H9 (cell line): ENCODE results near the gene HABP4. TPM values are rescaled to one million over a fixed set of nuclear protein-coding genes. Genes with fewer than 3 reads are reported as not detected.

ENCODE experiments used
- DNase-seq: peaks from one replicate; pipeline ENCODE4 v3.0.0-alpha.2; 2017
- H2AFZ ChIP-seq: one replicate; pipeline ENCODE4 v1.6.1; 2013; ENCODE audit warnings: mild to moderate bottlenecking, low read length, control low read depth, moderate library complexity
- H2AK5ac ChIP-seq: 2 replicates; pipeline ENCODE4 v1.6.1; 2013; ENCODE audit warnings: low read length, control low read depth, mixed read lengths; ENCODE audit not compliant: insufficient read length
- H2BK120ac ChIP-seq: one replicate; pipeline ENCODE4 v1.6.1; 2013; ENCODE audit warnings: low read depth, mild to moderate bottlenecking, low read length, control low read depth, inconsistent platforms; ENCODE audit not compliant: poor library complexity, severe bottlenecking
- H2BK12ac ChIP-seq: 2 replicates; pipeline ENCODE4 v1.6.1; 2013; ENCODE audit warnings: low read length, control low read depth, mixed read lengths, low read depth; ENCODE audit not compliant: insufficient read length
- H2BK15ac ChIP-seq: 2 replicates; pipeline ENCODE4 v1.6.1; 2013; ENCODE audit warnings: low read depth, low read length, control low read depth
- H2BK20ac ChIP-seq: one replicate; pipeline ENCODE4 v1.6.1; 2013; ENCODE audit warnings: low read depth, mild to moderate bottlenecking, low read length, control low read depth, inconsistent platforms; ENCODE audit not compliant: poor library complexity, severe bottlenecking
- H2BK5ac ChIP-seq: 2 replicates; pipeline ENCODE4 v1.6.1; 2013; ENCODE audit warnings: low read length, control low read depth, mixed read lengths; ENCODE audit not compliant: insufficient read length
- H3K14ac ChIP-seq: 2 replicates; pipeline ENCODE4 v1.6.1; 2013; ENCODE audit warnings: low read length, control low read depth; ENCODE audit not compliant: insufficient read depth
- H3K18ac ChIP-seq: 2 replicates; pipeline ENCODE4 v1.6.1; 2013; ENCODE audit warnings: low read depth, mild to moderate bottlenecking, mixed read lengths, low read length, control low read depth; ENCODE audit not compliant: insufficient read length
- H3K23ac ChIP-seq: 2 replicates; pipeline ENCODE4 v1.6.1; 2013; ENCODE audit warnings: low read length, control low read depth, mixed read lengths, low read depth; ENCODE audit not compliant: insufficient read length
- H3K23me2 ChIP-seq: 2 replicates; pipeline ENCODE4 v1.6.1; 2013; ENCODE audit warnings: low read depth, mild to moderate bottlenecking, mixed read lengths, low read length, control low read depth; ENCODE audit not compliant: insufficient read length, poor library complexity, severe bottlenecking
- H3K27ac ChIP-seq: 2 replicates; pipeline ENCODE4 v1.5.1; 2013; ENCODE audit warnings: low read length, control low read depth, mixed read lengths, low read depth; ENCODE audit not compliant: insufficient read length
- H3K27me3 ChIP-seq: 2 replicates; pipeline ENCODE4 v1.6.1; 2013; ENCODE audit warnings: low read length, control low read depth, inconsistent platforms; ENCODE audit not compliant: insufficient read depth
- H3K4ac ChIP-seq: 2 replicates; pipeline ENCODE4 v1.6.1; 2013; ENCODE audit warnings: low read depth, mild to moderate bottlenecking, control low read depth, inconsistent platforms, low read length, moderate library complexity
- H3K4me1 ChIP-seq: 2 replicates; pipeline ENCODE4 v1.6.1; 2013; ENCODE audit warnings: low read length, control low read depth, inconsistent platforms; ENCODE audit not compliant: insufficient read depth
- H3K4me2 ChIP-seq: 2 replicates; pipeline ENCODE4 v1.6.1; 2013; ENCODE audit warnings: low read length, control low read depth, mixed read lengths; ENCODE audit not compliant: insufficient read length, insufficient read depth
- H3K56ac ChIP-seq: 2 replicates; pipeline ENCODE4 v1.6.1; 2013; ENCODE audit warnings: low read depth, mild to moderate bottlenecking, mixed read lengths, low read length, control low read depth; ENCODE audit not compliant: insufficient read length
- H3K79me1 ChIP-seq: 2 replicates; pipeline ENCODE4 v1.6.1; 2013; ENCODE audit warnings: low read depth, mild to moderate bottlenecking, moderate library complexity, low read length, control low read depth, inconsistent platforms; ENCODE audit not compliant: insufficient read depth, poor library complexity, severe bottlenecking
- H3K79me2 ChIP-seq: 2 replicates; pipeline ENCODE4 v1.6.1; 2013; ENCODE audit warnings: low read length, control low read depth, inconsistent platforms; ENCODE audit not compliant: insufficient read depth
- H3K9ac ChIP-seq: 2 replicates; pipeline ENCODE4 v1.6.1; 2013; ENCODE audit warnings: low read length, control low read depth, mixed read lengths; ENCODE audit not compliant: insufficient read length; ENCODE audit errors: extremely low read depth
- H3K9me3 ChIP-seq: one replicate; pipeline ENCODE4 v1.6.1; 2013; ENCODE audit warnings: low read depth, low read length, inconsistent platforms; ENCODE audit not compliant: control insufficient read depth
- H3T11ph ChIP-seq: one replicate; pipeline ENCODE4 v1.6.1; 2013; ENCODE audit warnings: mild to moderate bottlenecking, low read length, control low read depth, inconsistent platforms
- H4K20me1 ChIP-seq: one replicate; pipeline ENCODE4 v1.6.1; 2013; ENCODE audit not compliant: control insufficient read depth, insufficient read length, insufficient read depth
- H4K5ac ChIP-seq: 2 replicates; pipeline ENCODE4 v1.6.1; 2013; ENCODE audit warnings: low read depth, mild to moderate bottlenecking, mixed read lengths, low read length, control low read depth; ENCODE audit not compliant: insufficient read length
- H4K8ac ChIP-seq: replicated peaks from 2 replicates; pipeline ENCODE4 v1.6.1; 2013; ENCODE audit warnings: low read length, control low read depth, mixed read lengths, low read depth; ENCODE audit not compliant: insufficient read length
- H4K91ac ChIP-seq: 2 replicates; pipeline ENCODE4 v1.6.1; 2013; ENCODE audit warnings: low read depth, mild to moderate bottlenecking, moderate library complexity, mixed read lengths, low read length, control low read depth; ENCODE audit not compliant: insufficient read length
- H3K27ac Mint-ChIP-seq, 3 experiments: 2 replicates in 2 of 3; 3 replicates in 1 of 3; pipeline ENCODE4 v1.8.0; 2020 to 2021; ENCODE audit warnings: mixed read lengths in 3 of 3, mild to moderate bottlenecking in 1 of 3, moderate library complexity in 1 of 3
- H3K27me3 Mint-ChIP-seq: 2 replicates; pipeline ENCODE4 v1.8.0; 2021; ENCODE audit warnings: low read depth, mild to moderate bottlenecking, moderate library complexity, mixed read lengths
- H3K36me3 Mint-ChIP-seq, 3 experiments: 2 replicates in 2 of 3; 3 replicates in 1 of 3; pipeline ENCODE4 v1.8.0; 2020 to 2021; ENCODE audit warnings: low read depth in 3 of 3, mixed read lengths in 3 of 3; ENCODE audit not compliant: insufficient read depth in 1 of 3
- H3K4me1 Mint-ChIP-seq, 2 experiments: 2 replicates each; pipeline ENCODE4 v1.8.0; 2020; ENCODE audit warnings: mixed read lengths in 2 of 2
- H3K4me3 Mint-ChIP-seq, 2 experiments: 2 replicates in 1 of 2; 3 replicates in 1 of 2; pipeline ENCODE4 v1.8.0; 2020 to 2021; ENCODE audit warnings: mild to moderate bottlenecking in 2 of 2, mixed read lengths in 2 of 2, moderate library complexity in 1 of 2
- H3K9me3 Mint-ChIP-seq, 2 experiments: 2 replicates in 1 of 2; 3 replicates in 1 of 2; pipeline ENCODE4 v1.8.0; 2020; ENCODE audit warnings: mild to moderate bottlenecking in 2 of 2, mixed read lengths in 2 of 2, moderate library complexity in 1 of 2
- WGBS: extraction: QIAGEN DNeasy Blood & Tissue Kit; methylation state at CpG from one replicate; pipeline ENCODE4 v1.1.7; 2013; ENCODE audit warnings: missing lambda C conversion rate, low lambda C conversion rate, mixed read lengths; ENCODE audit not compliant: insufficient read length; ENCODE audit errors: extremely low coverage; 5-methylcytosine and 5-hydroxymethylcytosine counted together
- total RNA-seq: library from RNA; stranded (reverse); gene quantifications from 2 replicates; pipeline ENCODE4 v1.2.1, GENCODE V29; 2021
- TF ChIP-seq, protein P1 (sequence below): fragments of 200-600 bp; sonication (generic); conservative IDR thresholded peaks from 3 replicates; pipeline ENCODE4 v1.8.0; 2021; ENCODE audit warnings: antibody characterized with exemption, mild to moderate bottlenecking

HABP4 gene
- total RNA-seq, 1 experiment from 2014 or later, result 7.5 TPM

DNA sequence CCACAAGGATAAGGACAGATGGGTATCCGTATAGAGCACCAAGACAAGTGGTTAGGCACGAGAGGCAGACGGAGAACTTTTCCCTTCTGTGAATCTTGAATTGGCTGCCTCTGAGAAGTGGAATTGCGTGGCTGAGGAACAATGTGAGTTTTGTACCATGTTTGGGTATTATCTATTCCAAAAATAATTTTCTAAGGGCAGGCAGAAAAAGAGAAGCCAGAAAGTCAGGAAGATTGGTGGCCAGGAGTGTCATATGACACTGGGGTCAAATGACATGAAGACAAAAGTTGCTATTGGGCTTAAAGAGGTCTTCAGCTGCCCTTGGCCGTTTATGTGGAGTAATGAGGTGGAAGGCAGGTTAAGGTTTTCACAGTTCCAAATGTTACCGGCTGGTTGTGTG is 14.5 kb downstream of the HABP4 start:
- no peak overlapping the region for H3K27ac ChIP-seq
- no peaks in the 10 kb centered on the region for H3K9me3 Mint-ChIP-seq
- no CpG with 5 or more reads among the region's 6 CpGs for WGBS

More for the DNA sequence above, 14.5 kb downstream of the HABP4 start:
- Histone ChIP-seq H3K18ac (no peak overlapping the region), H4K20me1 (no peaks in the 10 kb centered on the region), H3K4me1 (peaks cover 3% of the 10 kb centered on the region; the same call in 1 of the 2 replicates), H3K79me2 (no peaks in the 10 kb centered on the region), H2BK15ac (no peak overlapping the region), H3K27me3 (no peaks in the 10 kb centered on the region), H2AFZ (no peak overlapping the region), H3K4me2 (no peak overlapping the region), H3T11ph (no peak overlapping the region), H2BK20ac (no peak overlapping the region), H3K9ac (no peak overlapping the region), H3K23me2 (no peaks in the 10 kb centered on the region), H3K56ac (no peak overlapping the region), H2BK12ac (no peak overlapping the region), H3K9me3 (no peaks in the 10 kb centered on the region), H4K91ac (no peak overlapping the region), H2BK120ac (no peak overlapping the region), H3K14ac (no peak overlapping the region), H2BK5ac (no peak overlapping the region), H4K8ac (no peak overlapping the region), H4K5ac (no peak overlapping the region), H3K23ac (no peak overlapping the region), H2AK5ac (no peak overlapping the region), H3K79me1 (no peaks in the 10 kb centered on the region), H3K4ac (no peak overlapping the region)
- no peak overlapping the region for H3K4me3 Mint-ChIP-seq
- H3K36me3 Mint-ChIP-seq, result peaks cover 5 to 33% (median 26%) of the 10 kb centered on the region in 3 experiments; a peak in 5 of 7 replicates
- TF ChIP-seq, protein P1, sequence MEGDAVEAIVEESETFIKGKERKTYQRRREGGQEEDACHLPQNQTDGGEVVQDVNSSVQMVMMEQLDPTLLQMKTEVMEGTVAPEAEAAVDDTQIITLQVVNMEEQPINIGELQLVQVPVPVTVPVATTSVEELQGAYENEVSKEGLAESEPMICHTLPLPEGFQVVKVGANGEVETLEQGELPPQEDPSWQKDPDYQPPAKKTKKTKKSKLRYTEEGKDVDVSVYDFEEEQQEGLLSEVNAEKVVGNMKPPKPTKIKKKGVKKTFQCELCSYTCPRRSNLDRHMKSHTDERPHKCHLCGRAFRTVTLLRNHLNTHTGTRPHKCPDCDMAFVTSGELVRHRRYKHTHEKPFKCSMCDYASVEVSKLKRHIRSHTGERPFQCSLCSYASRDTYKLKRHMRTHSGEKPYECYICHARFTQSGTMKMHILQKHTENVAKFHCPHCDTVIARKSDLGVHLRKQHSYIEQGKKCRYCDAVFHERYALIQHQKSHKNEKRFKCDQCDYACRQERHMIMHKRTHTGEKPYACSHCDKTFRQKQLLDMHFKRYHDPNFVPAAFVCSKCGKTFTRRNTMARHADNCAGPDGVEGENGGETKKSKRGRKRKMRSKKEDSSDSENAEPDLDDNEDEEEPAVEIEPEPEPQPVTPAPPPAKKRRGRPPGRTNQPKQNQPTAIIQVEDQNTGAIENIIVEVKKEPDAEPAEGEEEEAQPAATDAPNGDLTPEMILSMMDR, result no peak
- H3K27ac Mint-ChIP-seq, result peak overlapping the region in 2 of 3 experiments; percentile 13 to 29; a peak in 3 of 7 replicates
- H3K4me1 Mint-ChIP-seq, result peaks cover 24 to 33% of the 10 kb centered on the region in 2 experiments
- DNase-seq, result no peak
- H3K27me3 Mint-ChIP-seq, result no peaks in the 10 kb centered on the region
